Stimulated activated CD8-positive, alpha-beta memory T cell treated with anti-CD3 and anti-CD28 coated beads, Interleukin-4, amount 100 ng/mL, for 1 hour (primary cell): ENCODE data around the gene DHX36.

Experiments used
- DNase-seq, 2 donors: peaks; one replicate each; pipeline ENCODE4 v3.0.0-alpha.2; 2020; ENCODE audit warnings: low read depth in 2 of 2, low spot score in 1 of 2

DHX36 gene, protein sequence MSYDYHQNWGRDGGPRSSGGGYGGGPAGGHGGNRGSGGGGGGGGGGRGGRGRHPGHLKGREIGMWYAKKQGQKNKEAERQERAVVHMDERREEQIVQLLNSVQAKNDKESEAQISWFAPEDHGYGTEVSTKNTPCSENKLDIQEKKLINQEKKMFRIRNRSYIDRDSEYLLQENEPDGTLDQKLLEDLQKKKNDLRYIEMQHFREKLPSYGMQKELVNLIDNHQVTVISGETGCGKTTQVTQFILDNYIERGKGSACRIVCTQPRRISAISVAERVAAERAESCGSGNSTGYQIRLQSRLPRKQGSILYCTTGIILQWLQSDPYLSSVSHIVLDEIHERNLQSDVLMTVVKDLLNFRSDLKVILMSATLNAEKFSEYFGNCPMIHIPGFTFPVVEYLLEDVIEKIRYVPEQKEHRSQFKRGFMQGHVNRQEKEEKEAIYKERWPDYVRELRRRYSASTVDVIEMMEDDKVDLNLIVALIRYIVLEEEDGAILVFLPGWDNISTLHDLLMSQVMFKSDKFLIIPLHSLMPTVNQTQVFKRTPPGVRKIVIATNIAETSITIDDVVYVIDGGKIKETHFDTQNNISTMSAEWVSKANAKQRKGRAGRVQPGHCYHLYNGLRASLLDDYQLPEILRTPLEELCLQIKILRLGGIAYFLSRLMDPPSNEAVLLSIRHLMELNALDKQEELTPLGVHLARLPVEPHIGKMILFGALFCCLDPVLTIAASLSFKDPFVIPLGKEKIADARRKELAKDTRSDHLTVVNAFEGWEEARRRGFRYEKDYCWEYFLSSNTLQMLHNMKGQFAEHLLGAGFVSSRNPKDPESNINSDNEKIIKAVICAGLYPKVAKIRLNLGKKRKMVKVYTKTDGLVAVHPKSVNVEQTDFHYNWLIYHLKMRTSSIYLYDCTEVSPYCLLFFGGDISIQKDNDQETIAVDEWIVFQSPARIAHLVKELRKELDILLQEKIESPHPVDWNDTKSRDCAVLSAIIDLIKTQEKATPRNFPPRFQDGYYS

DNA sequence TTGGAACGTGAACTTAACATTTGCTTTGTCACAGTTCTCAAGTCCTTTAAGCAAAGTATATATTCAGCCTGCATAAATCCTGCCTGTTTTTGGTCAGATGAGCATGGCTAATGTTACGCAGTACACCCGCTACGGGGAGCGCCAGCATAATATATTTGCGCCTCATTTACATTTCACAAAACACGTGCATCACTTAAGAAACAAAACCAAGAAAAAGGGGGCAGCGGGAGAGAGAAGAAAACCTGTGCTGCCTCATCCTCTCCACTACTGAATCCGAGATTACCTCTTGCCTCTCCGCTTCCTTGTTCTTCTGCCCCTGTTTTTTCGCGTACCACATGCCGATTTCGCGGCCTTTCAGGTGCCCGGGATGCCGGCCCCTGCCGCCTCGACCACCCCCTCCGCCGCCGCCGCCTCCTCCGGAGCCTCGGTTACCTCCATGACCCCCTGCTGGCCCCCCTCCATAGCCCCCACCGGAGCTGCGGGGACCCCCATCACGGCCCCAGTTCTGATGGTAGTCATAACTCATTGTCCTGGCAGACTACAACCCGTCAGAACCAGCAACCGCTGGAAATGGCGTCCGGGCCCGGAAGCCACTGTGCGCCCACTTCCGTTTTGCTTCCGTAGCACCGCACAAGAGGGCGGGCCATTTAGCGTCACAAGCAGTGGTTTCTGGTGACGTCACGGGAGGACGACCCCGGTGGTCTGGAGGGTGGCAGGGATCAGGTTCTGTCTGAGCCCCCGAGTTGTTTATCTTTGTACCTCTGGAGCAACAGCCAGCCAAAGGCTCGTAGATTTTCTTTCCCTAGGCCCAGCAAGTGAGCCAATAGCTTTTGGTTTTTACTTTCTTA lies at the start of gene DHX36:
Gene DHX36, minus strand, starts transcription at position 597 of the 848 bp plus-strand sequence. Its CDS starts 71 bp downstream, at position 526.
- peak; percentile 81 to 85 for DNase-seq

- DNase-seq, result no peak
Measured at GRCh38 chr3:154367221-154367620, 42.9 kb upstream of the DHX36 start.

- DNase-seq, result no peak
Measured at GRCh38 chr3:154364849-154365248, 40.6 kb upstream of the DHX36 start.

DNA sequence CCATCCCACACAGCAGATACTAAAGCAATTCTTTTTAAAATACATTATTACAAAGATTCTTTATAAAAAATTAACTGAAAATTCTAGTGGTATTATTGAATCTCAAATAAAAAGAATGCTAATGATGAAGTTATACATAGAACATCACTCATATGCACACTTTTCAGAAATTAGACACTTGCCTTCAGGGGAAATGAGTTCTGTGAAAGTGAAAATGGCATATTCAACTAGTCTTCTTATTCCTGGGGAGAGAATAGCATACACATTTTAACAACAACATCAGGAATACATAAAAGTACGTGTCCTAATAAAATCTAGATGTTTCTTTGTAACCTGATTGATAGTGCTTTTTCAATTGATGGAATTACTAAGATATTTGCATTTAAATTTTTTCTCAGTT lies 36.8 kb upstream of the DHX36 start:
- DNase-seq, result no peak

GRCh38 chr3:154356009-154356408 lies 31.7 kb upstream of the DHX36 start:
- no peak for DNase-seq

DNA sequence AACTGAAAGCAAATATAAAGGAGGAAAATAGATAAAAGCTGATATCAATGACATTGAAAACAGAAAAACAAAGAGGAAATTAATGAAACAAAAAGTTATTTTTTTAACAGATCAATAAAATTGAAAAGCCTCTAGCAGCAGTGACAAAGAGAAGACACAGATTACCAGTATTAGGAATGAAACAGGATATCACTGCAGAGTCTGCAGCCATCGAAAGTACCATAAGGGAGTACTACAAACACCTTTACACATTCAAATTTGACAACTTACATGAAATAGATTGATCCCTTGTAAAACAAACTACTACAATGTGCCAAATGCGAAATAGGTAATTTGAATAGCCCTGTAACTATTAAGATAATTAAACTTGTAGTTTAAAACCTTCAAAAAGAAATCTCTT lies 24.9 kb upstream of the DHX36 start:
- no peak for DNase-seq

- no peak for DNase-seq
Measured at GRCh38 chr3:154345422-154346122, 21.3 kb upstream of the DHX36 start.

DNA sequence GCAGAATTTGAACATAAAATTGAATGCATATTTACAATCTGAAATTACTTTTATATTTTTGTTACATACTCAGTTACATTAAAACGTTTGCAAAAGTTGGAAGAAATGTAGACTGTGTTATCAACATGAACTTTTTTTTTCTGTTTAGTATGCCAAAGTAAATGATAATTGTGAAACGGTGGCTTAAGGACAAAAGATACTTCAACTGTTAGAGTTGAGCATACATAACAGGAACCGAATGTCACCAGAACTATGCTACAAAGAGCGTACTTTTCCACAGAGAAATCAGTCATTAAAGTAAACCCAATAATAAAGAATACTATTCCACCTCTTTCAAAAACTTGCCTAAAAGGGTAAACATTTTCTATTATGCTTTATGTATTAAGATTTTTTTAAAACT lies 14.3 kb upstream of the DHX36 start:
- DNase-seq, result no peak

DNA sequence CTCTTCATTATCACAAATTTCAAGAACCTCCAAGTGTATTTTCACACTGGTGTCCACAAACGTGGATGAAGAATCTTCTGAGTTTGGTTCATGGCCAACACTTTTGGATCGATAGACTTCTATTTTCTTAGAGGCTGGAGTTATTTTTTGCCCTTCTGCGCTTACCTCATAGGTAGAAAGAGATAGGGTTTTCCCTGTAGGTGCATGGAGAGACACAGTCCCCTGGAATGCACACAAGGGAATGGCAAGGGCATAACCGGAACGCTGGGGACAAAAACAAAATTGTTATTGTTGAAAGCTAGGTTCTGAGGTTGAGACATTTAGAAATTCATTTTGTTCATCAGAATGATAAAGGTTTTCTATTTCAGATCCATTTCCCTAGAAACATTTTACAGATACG lies 13.7 kb upstream of the DHX36 start:
- DNase-seq, result no peak

- DNase-seq, result no peak
Measured at GRCh38 chr3:154334973-154335420, 10.7 kb upstream of the DHX36 start.

DNA sequence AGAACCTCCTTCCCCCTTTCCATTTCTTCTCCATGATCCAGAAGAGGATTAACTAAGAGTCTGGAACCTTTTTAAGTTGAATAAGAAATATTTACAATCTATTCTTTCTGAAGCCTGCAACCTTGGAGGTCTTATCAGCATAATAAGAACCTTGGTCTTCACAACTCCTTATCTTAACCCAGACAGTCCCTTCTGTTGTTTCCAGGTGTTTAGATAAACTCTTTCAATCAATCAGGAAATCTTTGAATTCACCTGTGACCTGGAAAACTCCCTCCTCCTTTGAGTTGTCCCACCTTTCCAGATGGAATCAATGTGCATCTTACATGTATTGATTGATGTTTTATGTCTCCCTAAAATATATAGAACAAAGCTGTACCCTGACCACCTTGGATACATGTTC lies 3.6 kb upstream of the DHX36 start:
- DNase-seq, result no peak

DNA sequence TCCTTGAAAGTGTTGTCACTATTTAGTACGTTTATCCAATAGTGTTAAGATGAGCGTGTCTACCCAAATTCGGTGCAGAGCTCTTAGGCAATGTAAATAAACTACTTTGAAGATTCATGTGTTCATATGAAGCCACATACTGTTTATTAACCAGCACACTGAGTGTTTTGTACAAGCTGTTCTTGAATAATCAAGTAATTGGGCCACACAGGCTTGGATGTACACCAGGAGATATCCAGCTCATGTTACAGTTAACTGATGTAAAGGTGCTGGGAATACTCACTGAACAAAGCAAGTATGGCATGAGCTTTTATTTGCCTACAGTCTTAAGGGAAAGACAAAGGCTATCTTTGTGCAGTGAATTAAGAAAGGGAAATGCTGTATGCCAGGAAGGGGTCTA lies 632 bp upstream of the DHX36 start:
- DNase-seq, result no peak

DNA sequence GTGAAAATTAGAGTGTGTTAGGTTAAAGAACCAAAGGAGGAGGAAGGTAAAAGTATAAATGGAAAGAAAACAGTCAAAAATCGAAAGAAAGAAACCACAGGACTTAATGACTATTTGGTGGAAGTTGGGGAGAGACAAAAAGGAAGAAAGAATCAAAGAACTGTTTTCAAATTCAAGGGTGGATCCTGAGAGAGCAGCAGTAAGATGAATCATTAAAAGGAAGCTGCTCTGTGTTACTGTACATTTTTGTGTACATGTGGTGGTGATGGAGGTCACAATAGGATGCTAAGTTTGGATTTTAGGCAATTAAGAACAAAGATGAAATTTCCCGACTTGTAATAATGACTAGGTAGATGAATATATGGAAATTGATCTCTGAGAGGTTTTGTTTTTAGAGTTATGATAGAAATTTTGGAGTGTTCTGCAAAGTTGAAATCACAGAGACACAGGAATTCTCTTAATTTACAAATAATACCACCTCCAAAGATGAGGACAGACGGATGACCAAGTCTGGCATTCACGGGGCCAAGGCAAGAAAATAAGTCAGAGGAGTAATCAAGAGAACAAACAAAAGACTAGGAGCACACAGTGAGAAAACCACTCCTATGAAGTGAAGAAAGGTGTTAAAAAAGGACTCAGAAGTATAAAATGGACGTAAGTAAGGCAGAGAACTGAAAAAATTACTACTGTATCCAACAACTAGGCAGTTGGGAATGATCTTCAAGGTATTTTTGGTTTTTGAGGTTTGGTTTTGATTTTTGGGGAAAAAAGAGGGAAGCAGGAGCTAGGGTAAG lies 7.1 kb downstream of the DHX36 start:
- DNase-seq, result no peak

- DNase-seq, result no peak
Measured at GRCh38 chr3:154314152-154314551, 10.1 kb downstream of the DHX36 start.

DNA sequence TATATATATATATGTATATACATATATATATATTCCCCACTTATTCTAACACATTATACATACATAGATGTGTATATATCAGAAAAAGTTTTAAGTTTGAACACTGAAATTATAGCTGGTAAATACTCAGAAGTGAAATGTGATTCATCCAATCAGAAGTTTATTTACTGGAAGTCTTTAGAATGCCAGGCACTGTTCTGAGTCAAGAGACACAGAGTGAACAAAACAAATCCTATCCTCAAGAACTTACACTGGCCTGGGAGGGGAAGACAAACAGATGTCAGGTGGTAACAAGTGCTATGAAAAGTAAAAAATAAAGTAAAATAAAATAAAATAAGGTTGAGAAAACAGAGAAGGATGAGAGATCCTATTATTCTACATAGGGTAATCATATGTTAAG lies 13.4 kb downstream of the DHX36 start:
- no peak for DNase-seq

DNA sequence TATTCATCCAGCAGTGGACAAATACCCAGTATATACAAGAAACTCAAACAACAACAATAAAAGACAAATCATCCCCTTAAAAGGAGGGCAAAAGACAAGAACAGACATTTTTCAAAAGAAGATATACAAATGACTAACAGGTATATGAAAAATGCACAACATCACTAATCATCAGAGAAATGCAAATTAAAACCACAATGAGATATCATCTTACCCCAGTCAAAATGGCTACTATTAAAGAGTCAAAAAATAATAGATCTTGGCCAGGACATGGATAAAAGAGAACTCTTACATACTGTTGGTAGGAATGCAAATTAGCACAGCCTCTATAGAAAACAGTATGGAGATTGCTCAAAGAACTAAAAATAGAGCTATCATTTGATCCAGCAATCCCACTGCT lies 16.9 kb downstream of the DHX36 start:
- DNase-seq, result no peak

GRCh38 chr3:154304936-154305335 lies 19.4 kb downstream of the DHX36 start:
- no peak for DNase-seq

GRCh38 chr3:154304116-154304786 lies 20.0 kb downstream of the DHX36 start:
- no peak for DNase-seq

- no peak for DNase-seq
Measured at GRCh38 chr3:154301561-154301960, 22.7 kb downstream of the DHX36 start.
